ENCODE data around the gene SPECC1L. TPM values are rescaled to one million over a fixed set of nuclear protein-coding genes. Genes with fewer than 3 reads are reported as not detected.

The SPECC1L gene, protein sequence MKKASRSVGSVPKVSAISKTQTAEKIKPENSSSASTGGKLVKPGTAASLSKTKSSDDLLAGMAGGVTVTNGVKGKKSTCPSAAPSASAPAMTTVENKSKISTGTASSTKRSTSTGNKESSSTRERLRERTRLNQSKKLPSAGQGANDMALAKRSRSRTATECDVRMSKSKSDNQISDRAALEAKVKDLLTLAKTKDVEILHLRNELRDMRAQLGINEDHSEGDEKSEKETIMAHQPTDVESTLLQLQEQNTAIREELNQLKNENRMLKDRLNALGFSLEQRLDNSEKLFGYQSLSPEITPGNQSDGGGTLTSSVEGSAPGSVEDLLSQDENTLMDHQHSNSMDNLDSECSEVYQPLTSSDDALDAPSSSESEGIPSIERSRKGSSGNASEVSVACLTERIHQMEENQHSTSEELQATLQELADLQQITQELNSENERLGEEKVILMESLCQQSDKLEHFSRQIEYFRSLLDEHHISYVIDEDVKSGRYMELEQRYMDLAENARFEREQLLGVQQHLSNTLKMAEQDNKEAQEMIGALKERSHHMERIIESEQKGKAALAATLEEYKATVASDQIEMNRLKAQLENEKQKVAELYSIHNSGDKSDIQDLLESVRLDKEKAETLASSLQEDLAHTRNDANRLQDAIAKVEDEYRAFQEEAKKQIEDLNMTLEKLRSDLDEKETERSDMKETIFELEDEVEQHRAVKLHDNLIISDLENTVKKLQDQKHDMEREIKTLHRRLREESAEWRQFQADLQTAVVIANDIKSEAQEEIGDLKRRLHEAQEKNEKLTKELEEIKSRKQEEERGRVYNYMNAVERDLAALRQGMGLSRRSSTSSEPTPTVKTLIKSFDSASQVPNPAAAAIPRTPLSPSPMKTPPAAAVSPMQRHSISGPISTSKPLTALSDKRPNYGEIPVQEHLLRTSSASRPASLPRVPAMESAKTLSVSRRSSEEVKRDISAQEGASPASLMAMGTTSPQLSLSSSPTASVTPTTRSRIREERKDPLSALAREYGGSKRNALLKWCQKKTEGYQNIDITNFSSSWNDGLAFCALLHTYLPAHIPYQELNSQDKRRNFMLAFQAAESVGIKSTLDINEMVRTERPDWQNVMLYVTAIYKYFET
- 35.4 and 48.1 TPM in 2 replicates for total RNA-seq

GRCh38 chr22:24270556-24271385 is at the start of gene SPECC1L:
SPECC1L (plus strand) TSS chr22:24270831; CDS start chr22:24302232, 31,401 bp downstream.

GRCh38 chr22:24245030-24245431 is 25.6 kb upstream of the SPECC1L start, which contains the start of gene GGT5:
GGT5 (minus strand) TSS chr22:24245082; CDS start chr22:24244725, 357 bp downstream.

GRCh38 chr22:24427500-24428164 is 157.0 kb downstream of the SPECC1L start, which contains the start of gene ADORA2A:
ADORA2A (plus strand) TSS chr22:24427599; CDS start chr22:24433405, 5,806 bp downstream.

Other genes starting within 250 kb of the SPECC1L start
- gene SUSD2, start 89.3 kb upstream of the SPECC1L start, total RNA-seq, result 0.09 and 0.94 TPM in 2 replicates
- gene GGT5, start 25.7 kb upstream of the SPECC1L start, total RNA-seq, result 6.7 and 11.0 TPM in 2 replicates
- gene ADORA2A, start 156.8 kb downstream of the SPECC1L start, total RNA-seq, result 37.6 and 91.5 TPM in 2 replicates
- 0.09 and 0.94 TPM in 2 replicates for gene UPB1, start 224.5 kb downstream of the SPECC1L start, total RNA-seq

Measured in endothelial cell of coronary artery (primary cell).